CD4-positive, alpha-beta T cell treated with Interleukin-4 for 4 hours (primary cell): ENCODE measurements around the gene APPBP2.
"Not testable (repeated sequence)": the region's sequence is repeated elsewhere in the genome, so short reads cannot be mapped to it uniquely, and the experiment has no call there.

Experiments used
- DNase-seq: peaks from one replicate; pipeline ENCODE4 v3.0.0-alpha.2; 2020

APPBP2 gene

GRCh38 chr17:60433021-60433997 lies 92.7 kb downstream of the APPBP2 start:
- DNase-seq = not testable (repeated sequence)

- DNase-seq = not testable (repeated sequence)
Measured at GRCh38 chr17:60430561-60430960, 95.5 kb downstream of the APPBP2 start.

- DNase-seq = not testable (repeated sequence)
Measured at GRCh38 chr17:60428491-60428890, 97.6 kb downstream of the APPBP2 start.

GRCh38 chr17:60426596-60426995 lies 99.4 kb downstream of the APPBP2 start:
- no peak for DNase-seq

- no peak for DNase-seq
Measured at GRCh38 chr17:60425626-60426025, 100.4 kb downstream of the APPBP2 start.

- DNase-seq = no peak
Measured at GRCh38 chr17:60423865-60424264, 102.2 kb downstream of the APPBP2 start.

GRCh38 chr17:60422162-60422665 lies 103.8 kb downstream of the APPBP2 start, which contains the start of gene CHCT1:
CHCT1 (plus strand) TSS chr17:60422489; CDS start chr17:60422593, 104 bp downstream.
- DNase-seq = no peak

GRCh38 chr17:60421273-60422161 lies 104.5 kb downstream of the APPBP2 start:
- peak; percentile 63 for DNase-seq

- not testable (repeated sequence) for DNase-seq
Measured at GRCh38 chr17:60419875-60420274, 106.2 kb downstream of the APPBP2 start.

- not testable (repeated sequence) for DNase-seq
Measured at GRCh38 chr17:60419003-60419402, 107.0 kb downstream of the APPBP2 start.

GRCh38 chr17:60416368-60416925 lies 109.6 kb downstream of the APPBP2 start:
- no peak for DNase-seq

GRCh38 chr17:60415146-60415545 lies 110.9 kb downstream of the APPBP2 start:
- DNase-seq = no peak

GRCh38 chr17:60412701-60413100 lies 113.3 kb downstream of the APPBP2 start:
- no peak for DNase-seq

GRCh38 chr17:60410001-60410400 lies 116.0 kb downstream of the APPBP2 start:
- no peak for DNase-seq

- DNase-seq = no peak
Measured at GRCh38 chr17:60406887-60407286, 119.2 kb downstream of the APPBP2 start.

GRCh38 chr17:60403962-60404361 lies 122.1 kb downstream of the APPBP2 start:
- no peak for DNase-seq

GRCh38 chr17:60403523-60403810 lies 122.6 kb downstream of the APPBP2 start:
- no peak for DNase-seq

GRCh38 chr17:60401819-60402218 lies 124.2 kb downstream of the APPBP2 start:
- DNase-seq = no peak

GRCh38 chr17:60398227-60398959 lies 127.6 kb downstream of the APPBP2 start:
- no peak for DNase-seq

GRCh38 chr17:60396412-60396811 lies 129.6 kb downstream of the APPBP2 start:
- no peak for DNase-seq

- no peak for DNase-seq
Measured at GRCh38 chr17:60395508-60396065, 130.5 kb downstream of the APPBP2 start.
